ENCODE results near the gene DCST1. TPM values are rescaled to one million over a fixed set of nuclear protein-coding genes. Genes with fewer than 3 reads are reported as not detected.

The DCST1 gene
- total RNA-seq, 2 donors from 2014 or later = not detected

DNA sequence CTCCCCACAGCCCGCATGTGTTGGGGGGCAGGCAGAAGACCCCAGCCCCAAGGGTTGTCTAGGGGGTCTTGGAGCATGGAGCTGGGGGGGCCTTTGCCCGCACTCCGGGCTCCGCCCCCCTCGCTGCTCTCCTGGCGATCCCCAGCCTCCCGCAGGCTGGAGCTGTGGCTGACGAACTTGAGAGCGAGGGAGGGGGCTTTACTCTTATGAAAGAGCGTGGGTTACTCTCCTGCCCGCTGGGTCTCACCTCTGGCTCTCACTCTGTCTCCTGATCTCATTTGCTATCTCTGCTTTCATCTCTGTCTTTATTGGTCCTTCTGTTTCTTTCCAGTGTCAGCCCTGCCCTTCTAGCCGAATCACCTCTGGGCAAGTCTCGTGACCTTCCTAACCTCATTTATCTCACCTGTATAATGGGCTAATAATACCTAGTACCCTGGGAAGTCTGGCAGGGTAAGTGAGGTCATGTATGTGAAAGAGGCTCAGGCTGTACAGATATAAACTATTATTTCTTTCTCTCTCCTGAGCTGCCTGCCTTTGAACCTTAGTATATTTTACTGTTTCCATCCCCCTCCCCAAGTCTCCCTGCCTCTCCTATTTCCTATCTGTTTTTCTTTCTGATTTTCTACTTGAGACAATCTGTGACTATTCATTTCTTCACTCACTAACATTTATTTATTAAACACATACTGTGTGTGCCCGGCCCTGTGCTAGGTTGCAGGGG lies 30.6 kb downstream of the DCST1 start:
- Mint-ChIP-seq H3K4me1 (peaks cover 14% of the 10 kb centered on the region), H3K4me3 (peak overlapping the region; percentile 68), H3K27ac (peak overlapping the region; percentile 63), H3K9me3 (no peaks in the 10 kb centered on the region), H3K36me3 (ENCODE audit: low read depth) (peaks cover 22% of the 10 kb centered on the region), H3K27me3 (ENCODE audit: insufficient read depth) (peaks cover 5% of the 10 kb centered on the region)
- Histone ChIP-seq H3K4me1 (ENCODE audit: control insufficient read depth, insufficient read depth, low read length) (peaks cover 11% of the 10 kb centered on the region), H3K27me3 (ENCODE audit: control insufficient read depth, insufficient read depth, low read length, poor library complexity, severe bottlenecking) (peaks cover 7% of the 10 kb centered on the region), H3K9me3 (ENCODE audit: control insufficient read depth, low read length) (no peaks in the 10 kb centered on the region), H3K9ac (ENCODE audit: extremely low read depth, low read length, poor library complexity, severe bottlenecking) (peak overlapping the region; percentile 80), H3K36me3 (ENCODE audit: control insufficient read depth, insufficient read depth, low read length) (peaks cover 13% of the 10 kb centered on the region), H3K27ac (ENCODE audit: low read depth, low read length) (peak overlapping the region; percentile 89), H3K4me3 (ENCODE audit: low read length) (peak overlapping the region; percentile 93)
- DNase-seq = peak; percentile 89
- 0 to 7% methylated on average over 2 to 14 of the region's 14 CpGs for WGBS, 2 experiments (ENCODE audit: insufficient coverage in 1 of 2, insufficient read length in 1 of 2)
- TF ChIP-seq, protein P1, sequence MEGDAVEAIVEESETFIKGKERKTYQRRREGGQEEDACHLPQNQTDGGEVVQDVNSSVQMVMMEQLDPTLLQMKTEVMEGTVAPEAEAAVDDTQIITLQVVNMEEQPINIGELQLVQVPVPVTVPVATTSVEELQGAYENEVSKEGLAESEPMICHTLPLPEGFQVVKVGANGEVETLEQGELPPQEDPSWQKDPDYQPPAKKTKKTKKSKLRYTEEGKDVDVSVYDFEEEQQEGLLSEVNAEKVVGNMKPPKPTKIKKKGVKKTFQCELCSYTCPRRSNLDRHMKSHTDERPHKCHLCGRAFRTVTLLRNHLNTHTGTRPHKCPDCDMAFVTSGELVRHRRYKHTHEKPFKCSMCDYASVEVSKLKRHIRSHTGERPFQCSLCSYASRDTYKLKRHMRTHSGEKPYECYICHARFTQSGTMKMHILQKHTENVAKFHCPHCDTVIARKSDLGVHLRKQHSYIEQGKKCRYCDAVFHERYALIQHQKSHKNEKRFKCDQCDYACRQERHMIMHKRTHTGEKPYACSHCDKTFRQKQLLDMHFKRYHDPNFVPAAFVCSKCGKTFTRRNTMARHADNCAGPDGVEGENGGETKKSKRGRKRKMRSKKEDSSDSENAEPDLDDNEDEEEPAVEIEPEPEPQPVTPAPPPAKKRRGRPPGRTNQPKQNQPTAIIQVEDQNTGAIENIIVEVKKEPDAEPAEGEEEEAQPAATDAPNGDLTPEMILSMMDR (conservative IDR thresholded peaks at IDR 0.05) = no peak

DNA sequence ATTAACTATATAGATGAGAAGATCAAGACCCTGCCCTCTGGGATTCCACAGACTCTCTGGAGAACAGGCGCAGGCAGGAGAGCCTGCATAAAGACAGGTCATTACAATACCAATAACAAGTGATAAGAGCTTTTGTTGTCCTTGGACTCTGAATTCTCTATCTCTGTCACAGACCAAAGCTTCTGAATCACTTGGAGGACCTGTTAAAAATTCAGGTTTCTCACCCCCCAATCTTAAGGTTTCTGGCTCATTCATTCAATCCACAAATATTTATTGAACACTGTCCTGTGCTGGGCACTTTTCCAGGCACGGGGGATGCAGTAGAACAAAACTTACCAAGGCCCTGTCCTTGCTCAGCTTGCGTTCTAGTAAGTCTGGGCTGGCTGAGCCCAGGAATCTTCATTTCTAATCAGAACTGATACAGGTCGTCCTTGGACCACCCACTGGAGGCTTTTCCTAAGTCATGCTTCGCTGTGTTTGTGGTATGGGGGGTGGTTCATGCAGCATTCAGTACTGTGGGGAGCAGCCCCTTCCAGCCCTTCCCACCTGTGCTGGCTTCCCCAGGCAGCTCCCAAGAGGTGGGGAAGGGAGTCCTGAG lies 31.3 kb downstream of the DCST1 start:
- TF ChIP-seq, protein P1 (conservative IDR thresholded peaks at IDR 0.05) = no peak
- peaks cover 14% of the 10 kb centered on the region for H3K4me1 Mint-ChIP-seq
- peak overlapping the region; percentile 68 for H3K4me3 Mint-ChIP-seq
- DNase-seq = peak; percentile 68
- Histone ChIP-seq H3K4me1 (ENCODE audit: control insufficient read depth, insufficient read depth, low read length) (peaks cover 11% of the 10 kb centered on the region), H3K9ac (ENCODE audit: extremely low read depth, low read length, poor library complexity, severe bottlenecking) (no peak overlapping the region), H3K27me3 (ENCODE audit: control insufficient read depth, insufficient read depth, low read length, poor library complexity, severe bottlenecking) (peaks cover 7% of the 10 kb centered on the region), H3K4me3 (ENCODE audit: low read length) (peak overlapping the region; percentile 93), H3K27ac (ENCODE audit: low read depth, low read length) (no peak overlapping the region), H3K9me3 (ENCODE audit: control insufficient read depth, low read length) (no peaks in the 10 kb centered on the region), H3K36me3 (ENCODE audit: control insufficient read depth, insufficient read depth, low read length) (peaks cover 14% of the 10 kb centered on the region)
- no peaks in the 10 kb centered on the region for H3K9me3 Mint-ChIP-seq
- 46 to 71% methylated on average over 1 to 5 of the region's 5 CpGs for WGBS, 2 experiments (ENCODE audit: insufficient coverage in 1 of 2, insufficient read length in 1 of 2)
- peak overlapping the region; percentile 63 for H3K27ac Mint-ChIP-seq
- H3K36me3 Mint-ChIP-seq (ENCODE audit: low read depth) = peaks cover 23% of the 10 kb centered on the region
- H3K27me3 Mint-ChIP-seq (ENCODE audit: insufficient read depth) = peaks cover 5% of the 10 kb centered on the region

DNA sequence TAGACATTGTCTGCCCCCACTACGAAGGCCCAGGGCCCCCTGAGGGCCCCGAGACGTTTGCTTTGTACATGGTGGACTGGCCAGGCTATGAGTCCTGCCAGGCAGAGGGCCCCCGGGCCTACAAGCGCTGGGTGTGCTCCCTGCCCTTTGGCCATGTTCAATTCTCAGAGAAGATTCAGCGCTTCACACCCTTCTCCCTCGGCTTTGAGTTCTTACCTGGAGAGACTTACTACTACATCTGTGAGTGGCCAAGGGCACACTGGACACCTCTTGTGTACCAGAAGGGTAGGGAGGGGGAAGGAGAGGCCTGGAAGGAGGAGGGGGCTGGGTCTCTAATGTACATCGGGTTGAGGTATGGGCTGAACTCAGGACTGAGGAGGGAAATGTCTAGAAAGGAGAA lies 33.2 kb downstream of the DCST1 start:
- peaks cover 12% of the 10 kb centered on the region for H3K27me3 Mint-ChIP-seq (ENCODE audit: insufficient read depth)

More for the DNA sequence above, 33.2 kb downstream of the DCST1 start:
- H3K4me1 ChIP-seq (ENCODE audit: control insufficient read depth, insufficient read depth, low read length) = peaks cover 20% of the 10 kb centered on the region
- H3K9ac ChIP-seq (ENCODE audit: extremely low read depth, low read length, poor library complexity, severe bottlenecking) = no peak overlapping the region
- no peak overlapping the region for H3K4me3 ChIP-seq (ENCODE audit: low read length)
- Mint-ChIP-seq H3K27ac (no peak overlapping the region), H3K4me1 (peaks cover 20% of the 10 kb centered on the region), H3K9me3 (no peaks in the 10 kb centered on the region), H3K4me3 (no peak overlapping the region), H3K36me3 (ENCODE audit: low read depth) (peaks cover 23% of the 10 kb centered on the region)
- TF ChIP-seq, protein P1 (conservative IDR thresholded peaks at IDR 0.05) = no peak
- peaks cover 13% of the 10 kb centered on the region for H3K27me3 ChIP-seq (ENCODE audit: control insufficient read depth, insufficient read depth, low read length, poor library complexity, severe bottlenecking)
- H3K9me3 ChIP-seq (ENCODE audit: control insufficient read depth, low read length) = no peaks in the 10 kb centered on the region
- no peak overlapping the region for H3K27ac ChIP-seq (ENCODE audit: low read depth, low read length)
- 89 to 97% methylated on average over 6 to 8 of the region's 8 CpGs for WGBS, 2 experiments (ENCODE audit: insufficient coverage in 1 of 2, insufficient read length in 1 of 2)
- H3K36me3 ChIP-seq (ENCODE audit: control insufficient read depth, insufficient read depth, low read length) = peaks cover 14% of the 10 kb centered on the region
- no peak for DNase-seq

Data from endodermal cell (in vitro differentiated cells).